IPS-11a (cell line): ENCODE results near the gene GRK4.
"Not testable (repeated sequence)": the region's sequence is repeated elsewhere in the genome, so short reads cannot be mapped to it uniquely, and the experiment has no call there.

ENCODE experiments used
- H3K4me3 ChIP-seq: one replicate; pipeline ENCODE4 v1.5.1; 2013; ENCODE audit warnings: low read depth, low read length, control low read depth

Gene GRK4

DNA sequence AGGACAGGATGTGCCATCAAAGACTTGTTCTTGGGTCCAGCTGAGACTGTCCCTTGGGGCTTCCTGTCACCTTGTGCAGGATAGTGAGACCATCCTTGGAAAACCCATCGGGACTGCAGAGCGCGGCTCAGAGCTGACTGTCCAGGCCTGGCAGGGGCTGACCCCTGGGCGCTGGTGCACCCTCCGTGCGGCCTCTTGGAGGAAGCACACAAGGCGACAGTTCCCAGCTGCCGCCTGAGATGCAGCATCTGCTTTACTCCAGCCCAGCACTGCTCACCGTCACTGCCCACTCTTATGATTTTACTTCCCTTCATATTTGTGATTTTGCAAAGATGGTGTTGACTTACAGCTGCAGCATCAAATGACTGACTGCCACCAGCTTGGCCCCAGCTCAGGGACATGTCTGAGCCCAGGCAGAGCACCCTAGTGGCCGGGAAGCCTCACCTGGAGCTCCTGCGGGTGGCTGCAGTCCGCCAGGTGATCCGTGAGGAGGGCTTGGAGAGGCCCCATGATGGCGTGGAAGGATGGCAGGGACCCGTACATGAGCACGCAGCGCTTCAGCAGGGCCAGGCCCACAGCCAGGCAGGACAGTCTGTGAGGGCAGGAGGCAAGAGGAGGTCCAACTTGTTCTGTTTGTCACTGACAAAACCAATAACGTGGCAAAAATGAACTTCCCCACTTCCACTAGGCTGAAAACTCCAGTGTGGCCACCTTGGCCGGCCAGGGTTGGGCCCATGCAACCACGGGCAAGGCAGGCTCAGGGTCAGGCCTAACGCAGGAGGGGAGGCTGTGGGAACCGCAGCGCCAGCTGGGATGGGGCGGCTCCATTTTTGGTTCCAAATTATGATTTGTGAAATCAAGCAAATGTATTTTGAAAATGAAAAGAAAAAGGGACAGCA, 22.0 kb upstream of the GRK4 start:
- no peak overlapping the region for H3K4me3 ChIP-seq

DNA sequence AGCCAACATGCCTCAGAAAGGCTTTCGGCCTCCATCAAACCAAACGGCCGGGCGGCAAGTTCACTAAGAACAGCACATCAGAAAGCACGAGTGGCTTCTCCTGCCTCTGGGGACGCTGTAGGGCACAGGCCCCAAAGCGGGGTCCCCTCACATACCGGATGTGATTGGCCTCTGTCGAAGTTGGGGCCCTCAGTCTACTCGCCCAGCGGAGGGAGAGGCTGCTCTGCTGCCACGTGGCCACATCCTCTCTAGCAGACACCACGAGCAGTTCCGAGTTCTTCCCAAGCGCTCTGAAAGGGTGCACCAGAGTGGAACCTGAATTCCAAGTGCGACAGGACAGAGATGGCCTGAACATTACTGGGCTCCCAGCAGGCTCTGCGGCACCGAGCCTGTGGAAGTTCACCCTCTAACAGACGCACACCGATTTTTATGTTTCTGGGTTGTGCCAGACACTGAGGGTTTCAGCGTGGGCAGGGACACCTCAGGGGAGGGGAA, 21.3 kb upstream of the GRK4 start:
- no peak overlapping the region for H3K4me3 ChIP-seq

DNA sequence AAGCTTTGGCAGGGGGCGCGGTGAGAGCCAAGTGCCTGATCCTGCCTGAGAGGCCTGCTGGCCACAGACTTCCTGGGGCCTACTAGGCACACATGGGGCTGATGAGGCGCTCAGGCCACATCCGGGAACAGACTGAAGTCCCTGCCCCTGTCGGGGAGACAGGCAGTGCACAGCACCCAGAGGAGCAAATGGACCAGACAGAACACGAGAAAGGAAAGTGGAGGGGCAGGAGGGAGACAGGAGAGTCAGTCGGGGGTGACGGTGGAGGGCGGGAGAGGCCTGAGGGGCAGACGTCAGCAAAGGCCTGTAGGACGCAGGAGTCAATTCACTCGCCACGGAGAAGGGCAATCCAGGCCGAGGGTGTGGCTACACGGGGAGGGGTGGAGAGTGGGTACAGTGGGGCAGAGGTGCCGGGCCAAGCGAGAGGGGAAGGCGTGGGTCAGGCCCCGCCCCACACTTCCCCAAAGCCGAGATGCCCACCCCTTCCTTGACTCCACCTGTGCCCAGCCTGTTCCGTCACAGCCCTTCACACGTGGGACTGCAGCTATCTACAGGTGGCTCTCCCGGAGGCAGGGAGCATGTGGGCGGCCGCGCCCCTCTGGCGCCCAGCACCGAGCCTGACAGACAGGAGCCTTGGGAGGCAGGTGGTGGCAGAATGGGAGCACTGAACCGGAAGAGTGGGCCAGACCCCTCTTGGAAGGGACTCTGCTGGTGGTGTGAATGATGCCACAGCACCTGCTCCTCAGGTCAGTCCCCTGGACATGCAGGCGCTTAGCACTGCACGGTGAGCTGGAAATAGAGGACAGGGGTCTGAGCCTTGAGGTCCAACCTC, 20.6 kb upstream of the GRK4 start:
- no peak overlapping the region for H3K4me3 ChIP-seq

DNA sequence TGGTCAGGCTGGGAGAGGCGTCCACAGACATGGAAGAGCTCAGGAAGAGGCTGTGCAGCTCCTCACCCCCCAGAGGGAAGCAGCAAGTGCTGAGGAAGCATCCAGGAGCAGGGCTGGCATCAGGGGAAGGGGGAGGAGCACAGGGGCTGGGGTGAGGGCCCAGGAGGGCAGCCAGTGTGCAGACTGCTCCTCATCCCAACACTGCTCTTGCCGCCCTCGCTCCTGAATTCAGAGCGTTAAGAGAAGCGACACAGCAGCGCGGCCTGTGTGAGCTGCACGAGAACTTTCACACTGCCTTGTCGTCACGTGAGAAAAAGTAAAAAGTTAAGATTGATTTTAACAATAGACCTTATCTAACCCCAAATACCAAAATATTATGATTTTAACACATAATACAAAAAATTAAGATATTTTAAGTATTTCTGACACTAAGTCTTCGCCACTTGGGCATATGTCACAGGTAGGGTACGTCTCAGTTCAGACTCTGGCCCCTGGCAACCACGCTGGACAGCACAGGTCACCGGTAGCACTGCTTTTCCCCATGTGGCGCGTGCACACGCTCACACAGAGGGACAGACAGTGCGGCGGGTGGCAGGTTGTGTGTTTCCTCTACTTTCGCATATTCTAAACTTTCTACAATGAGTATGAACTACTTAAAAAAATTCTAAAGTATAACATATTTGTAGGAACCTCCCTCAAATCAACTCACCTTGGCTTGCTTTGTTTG, 19.8 kb upstream of the GRK4 start:
- H3K4me3 ChIP-seq = no peak overlapping the region

DNA sequence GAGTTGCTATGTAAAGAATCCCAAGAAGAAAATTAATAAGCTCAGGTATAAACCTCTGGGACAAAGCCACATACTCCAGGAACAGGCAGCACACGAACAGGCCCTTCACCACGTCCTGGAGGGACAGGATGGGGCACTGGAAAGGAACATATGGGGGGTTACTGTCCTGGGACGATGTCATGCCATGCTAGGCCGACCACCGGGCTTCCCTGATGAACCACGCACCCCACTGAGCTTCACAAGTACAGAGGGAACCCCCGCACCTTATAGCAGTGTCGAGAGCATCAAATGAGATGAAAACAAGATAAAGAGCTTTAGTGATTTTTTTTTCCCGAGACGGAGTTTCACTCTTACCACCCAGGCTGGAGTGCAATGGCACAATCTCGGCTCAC, 19.3 kb upstream of the GRK4 start:
- no peak overlapping the region for H3K4me3 ChIP-seq

DNA sequence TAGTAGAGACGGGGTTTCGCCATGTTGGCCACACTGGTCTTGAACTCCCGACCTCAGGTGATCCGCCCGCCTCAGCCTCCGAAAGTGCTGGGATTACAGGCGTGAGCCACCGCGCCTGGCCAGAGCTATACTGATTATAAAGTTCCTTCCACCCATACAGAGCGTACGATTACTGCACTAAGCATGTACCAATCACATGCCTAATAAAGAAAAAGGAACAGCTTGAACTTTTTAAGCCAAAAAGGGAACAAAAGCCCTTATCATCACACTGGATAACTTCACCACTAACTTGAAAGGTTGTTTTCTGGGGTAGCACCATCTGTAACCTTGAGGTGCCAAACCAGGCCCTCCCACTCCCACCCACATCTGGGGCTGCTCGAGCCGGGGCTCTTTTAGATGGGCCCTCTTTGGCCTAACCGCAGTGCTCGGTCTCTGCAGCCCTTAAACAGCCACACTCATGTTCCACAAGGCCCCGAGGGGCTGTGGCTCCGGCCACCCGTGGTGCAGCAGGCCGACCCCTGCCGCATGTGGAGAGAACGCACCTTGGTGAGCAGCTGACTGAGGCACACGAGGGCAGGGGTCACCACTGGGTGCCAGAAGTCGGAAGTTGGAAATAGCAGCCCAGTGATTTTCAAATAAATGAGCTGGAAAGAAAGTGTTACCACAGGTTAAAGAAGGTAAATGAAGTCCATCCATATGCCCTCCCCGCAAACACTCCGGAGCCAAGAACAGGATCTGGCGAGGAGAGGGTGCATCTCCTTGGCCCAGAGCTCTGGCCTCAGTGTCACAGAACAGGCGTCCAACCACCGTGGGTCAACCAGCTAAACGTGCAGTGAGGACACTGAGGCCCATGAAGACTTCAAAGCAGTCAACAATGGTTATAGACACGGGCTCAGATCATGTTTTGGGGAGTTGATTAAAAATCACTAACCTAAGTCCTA, 18.5 kb upstream of the GRK4 start:
- no peak overlapping the region for H3K4me3 ChIP-seq

- H3K4me3 ChIP-seq = not testable (repeated sequence)
Measured at GRCh38 chr4:2945619-2946604, 17.5 kb upstream of the GRK4 start.

DNA sequence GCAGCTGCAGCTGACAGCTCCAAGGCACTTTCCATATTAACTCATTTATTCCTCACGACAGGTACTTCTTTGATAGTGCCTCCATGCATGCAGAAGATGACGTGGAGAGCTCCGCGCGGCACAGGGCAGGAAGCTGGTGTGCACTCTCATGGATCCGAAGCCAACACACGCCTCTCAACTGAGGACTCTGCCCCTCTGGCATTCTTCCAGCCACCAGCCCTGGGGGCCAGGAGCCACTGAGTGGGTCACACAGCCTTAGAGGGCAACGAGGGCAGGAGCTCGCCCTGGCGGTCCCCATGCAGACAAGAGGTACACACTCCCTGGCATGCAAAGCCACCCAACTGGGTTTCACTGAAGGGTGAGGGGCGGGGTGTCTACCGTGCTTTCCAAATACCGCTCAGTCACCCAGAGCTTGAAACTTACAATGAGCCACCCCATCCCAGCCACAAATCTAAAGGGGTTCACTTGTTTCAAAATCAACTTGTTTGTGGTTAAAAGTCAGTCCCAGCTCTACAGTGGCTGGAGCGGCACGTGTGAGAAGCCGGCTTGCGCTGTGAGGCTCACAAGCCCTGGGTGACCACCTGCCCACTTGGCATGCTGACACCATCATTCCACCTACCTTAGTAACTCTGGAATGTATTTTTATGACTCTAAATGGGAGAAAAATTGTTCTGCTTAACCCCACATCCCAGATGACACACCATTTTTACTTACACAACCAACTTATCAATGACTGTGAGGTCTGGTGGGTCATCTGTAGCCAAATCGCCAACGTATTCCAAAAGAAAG, 16.4 kb upstream of the GRK4 start:
- no peak overlapping the region for H3K4me3 ChIP-seq

DNA sequence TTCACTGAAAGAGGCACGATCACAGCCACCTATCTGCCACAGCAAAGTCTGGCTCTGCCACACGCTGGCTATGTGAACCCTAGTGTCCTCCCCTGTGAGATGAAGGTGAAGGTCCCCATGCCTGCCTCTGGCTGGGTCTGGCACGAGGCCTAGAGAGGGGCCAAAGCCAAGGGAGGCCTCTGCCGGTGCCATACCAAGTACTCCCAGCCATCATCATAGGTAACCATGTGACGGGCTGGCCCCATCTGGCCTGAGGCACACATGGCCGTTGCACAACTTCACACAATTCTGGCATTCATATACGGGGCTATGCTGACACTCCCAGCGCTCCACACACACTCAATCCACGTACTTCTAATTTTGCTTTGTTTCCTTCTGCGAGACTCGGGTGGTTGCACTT, 15.4 kb upstream of the GRK4 start:
- H3K4me3 ChIP-seq = no peak overlapping the region

DNA sequence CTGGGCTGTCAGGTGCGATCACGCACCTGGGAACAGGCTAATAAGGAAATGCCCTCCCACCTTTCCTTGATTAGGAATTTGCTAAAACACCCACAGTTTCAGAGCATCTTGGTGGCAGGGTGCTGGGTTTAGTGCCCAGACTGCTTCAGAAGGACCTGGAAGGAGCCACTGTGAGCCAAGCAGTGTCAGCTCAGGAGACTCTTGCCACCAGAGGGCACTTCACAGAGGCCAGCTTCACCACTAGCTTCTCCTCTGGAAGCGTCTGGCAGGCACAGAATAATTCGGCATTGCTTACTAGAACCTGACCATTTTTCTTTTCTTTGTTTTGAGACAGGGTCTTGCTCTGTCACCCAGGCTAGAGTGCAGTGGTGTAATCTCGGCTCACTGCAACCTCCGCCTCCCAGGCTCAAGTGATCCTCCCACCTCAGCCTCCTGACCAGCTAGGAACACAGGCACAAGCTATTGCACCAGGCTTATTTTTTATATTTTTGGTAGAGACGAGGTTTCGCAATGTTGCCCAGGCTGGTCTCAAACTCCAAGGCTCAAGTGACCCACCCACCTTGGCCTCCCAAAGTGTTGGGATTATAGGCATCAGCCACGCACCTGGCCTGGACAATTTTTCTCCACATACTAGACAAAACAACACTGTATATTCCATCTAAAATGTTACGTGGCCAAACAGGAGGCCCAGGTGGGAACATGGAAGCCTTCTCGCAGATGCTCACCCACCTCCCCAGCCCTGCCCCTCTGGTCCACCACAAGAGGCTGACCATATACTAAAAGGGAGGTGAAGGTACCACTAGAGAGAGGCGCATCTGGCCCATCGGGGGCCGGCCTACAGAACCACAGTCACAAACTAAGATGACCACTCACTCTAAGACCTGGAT, 14.2 kb upstream of the GRK4 start:
- no peak overlapping the region for H3K4me3 ChIP-seq

GRCh38 chr4:2949782-2950125, 13.6 kb upstream of the GRK4 start:
- H3K4me3 ChIP-seq = no peak overlapping the region

DNA sequence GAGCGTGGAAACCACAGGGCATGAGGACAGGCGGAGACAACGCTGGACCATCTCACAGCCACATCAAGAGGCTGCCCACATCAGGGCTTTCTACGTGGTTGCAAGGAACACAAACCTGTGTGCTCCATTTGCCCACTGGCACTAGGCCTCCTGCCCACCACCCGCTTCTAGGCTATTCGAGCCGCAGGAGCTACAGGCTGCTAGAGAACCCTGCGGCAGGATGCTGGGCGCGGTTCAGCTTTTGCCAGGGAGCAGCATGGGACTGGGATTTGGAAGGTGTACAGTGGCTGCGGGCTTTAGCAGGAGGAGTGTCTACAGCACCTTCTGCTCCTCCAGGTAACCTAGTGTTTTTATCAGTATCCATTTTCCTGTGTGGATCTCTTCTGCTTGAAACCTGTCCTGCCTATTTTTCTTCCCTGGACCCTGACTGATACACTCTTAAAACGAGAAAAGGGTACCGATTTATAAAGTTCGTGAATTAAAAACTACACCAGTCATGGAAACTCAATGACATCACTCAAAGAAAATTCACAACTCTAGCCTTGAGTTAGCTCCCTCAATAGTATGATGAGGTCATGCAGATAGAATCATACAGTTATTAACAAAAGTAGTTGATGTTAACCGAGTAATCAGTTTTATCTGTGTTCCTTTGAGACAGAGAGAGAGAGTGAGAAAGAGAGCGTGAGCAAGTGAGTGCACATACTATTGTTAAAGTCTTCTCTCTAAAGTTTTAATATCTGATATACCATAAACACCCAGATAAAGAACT, 13.0 kb upstream of the GRK4 start:
- H3K4me3 ChIP-seq = no peak overlapping the region

- H3K4me3 ChIP-seq = no peak overlapping the region
Measured at GRCh38 chr4:2953496-2953895, 9.9 kb upstream of the GRK4 start.

DNA sequence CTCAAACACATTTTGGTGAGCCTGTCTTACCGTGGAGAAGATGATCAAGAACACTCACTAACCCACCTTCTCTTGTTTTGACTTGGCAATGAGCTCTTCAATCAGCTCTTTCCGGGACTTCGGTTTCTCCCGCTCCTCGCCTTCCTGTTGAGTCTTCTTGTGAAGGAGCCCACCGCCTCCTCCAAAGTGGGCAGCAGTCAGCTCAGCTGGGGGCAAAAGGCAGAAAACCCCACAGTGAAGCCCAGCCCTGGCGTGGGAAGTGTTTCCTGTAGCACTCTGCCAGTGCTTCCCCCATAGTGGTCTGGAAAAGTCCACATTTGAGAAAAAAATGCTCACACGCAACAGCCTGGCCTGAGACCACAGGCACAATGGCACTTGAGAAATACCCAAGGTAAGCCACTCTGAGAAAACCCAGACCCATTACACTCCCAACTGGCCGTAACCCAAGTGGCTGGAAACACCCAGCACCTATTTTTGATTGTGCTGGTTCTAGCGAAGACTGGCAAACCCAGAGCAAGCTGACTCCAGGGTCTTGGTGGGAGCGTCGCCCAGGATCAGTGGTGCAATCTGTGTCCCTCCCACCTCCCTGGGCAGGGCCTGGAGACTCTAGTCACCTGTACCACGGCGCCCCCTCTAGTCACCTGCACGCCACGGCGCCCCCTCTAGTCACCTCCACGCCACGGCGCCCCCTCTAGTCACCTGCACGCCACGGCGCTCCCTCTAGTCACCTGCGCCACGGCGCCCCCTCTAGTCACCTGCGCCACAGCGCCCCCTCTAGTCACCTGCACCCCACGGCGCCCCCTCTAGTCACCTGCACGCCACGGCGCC, 8.8 kb upstream of the GRK4 start:
- H3K4me3 ChIP-seq = no peak overlapping the region

GRCh38 chr4:2955186-2956044, 8.0 kb upstream of the GRK4 start:
- not testable (repeated sequence) for H3K4me3 ChIP-seq
